HuH-7.5 (cell line): ENCODE data around the gene SLC19A2.

Experiments
- DNase-seq: peaks from one replicate; pipeline ENCODE4 v3.0.0; 2011; ENCODE audit warnings: low spot score

SLC19A2 gene

DNA sequence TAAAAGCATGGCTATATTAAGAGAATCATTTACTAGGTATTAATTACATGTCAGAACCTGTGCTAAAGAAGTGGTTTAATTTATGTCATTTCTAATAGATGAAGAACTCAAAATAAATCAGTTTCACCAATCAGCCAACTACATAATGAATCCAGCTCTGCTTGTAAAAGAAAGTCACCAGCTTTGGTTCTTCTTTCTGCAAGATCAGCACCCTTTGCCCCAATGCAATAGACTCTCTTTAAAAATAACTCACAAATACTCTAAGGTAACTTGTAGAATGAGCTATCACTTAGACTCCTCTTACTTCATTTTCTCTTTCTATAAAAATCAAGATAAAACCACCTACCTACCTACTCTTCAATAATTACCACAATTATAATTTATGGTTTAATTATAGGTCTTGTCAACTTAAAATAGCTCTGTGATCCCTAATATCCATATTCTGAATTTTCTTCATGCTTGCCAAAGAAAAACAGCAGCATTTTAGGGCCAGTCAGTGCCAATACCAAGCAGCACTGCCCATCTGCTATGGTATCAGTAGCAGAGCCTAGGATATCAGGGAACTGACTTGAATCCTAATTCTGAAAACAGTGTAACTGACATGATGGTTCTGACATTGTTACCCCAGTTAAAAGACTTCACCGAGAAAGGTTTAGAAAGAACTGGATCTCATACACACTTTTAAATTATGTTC, 11.3 kb downstream of the SLC19A2 start:
- DNase-seq: no peak

GRCh38 chr1:169473347-169473746, 12.4 kb downstream of the SLC19A2 start:
- no peak for DNase-seq

DNA sequence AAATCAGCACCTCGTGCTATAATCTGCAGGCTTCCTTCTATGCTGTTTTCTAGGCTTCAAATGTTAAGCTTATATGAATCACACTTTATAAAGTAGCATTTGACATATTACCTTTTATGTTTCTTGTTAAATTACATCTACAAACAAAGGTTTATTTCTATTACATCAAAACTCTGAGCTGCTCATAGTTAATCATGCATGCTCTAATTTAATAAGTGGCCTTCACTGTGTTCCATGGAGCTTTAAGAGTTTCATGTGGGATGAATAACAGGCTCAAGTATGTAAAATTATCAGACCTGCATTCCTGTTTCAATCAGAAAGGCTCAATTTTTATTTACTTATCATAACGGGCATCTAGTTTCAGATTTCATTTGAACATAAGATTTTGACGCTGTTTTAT, 13.0 kb downstream of the SLC19A2 start:
- no peak for DNase-seq

DNA sequence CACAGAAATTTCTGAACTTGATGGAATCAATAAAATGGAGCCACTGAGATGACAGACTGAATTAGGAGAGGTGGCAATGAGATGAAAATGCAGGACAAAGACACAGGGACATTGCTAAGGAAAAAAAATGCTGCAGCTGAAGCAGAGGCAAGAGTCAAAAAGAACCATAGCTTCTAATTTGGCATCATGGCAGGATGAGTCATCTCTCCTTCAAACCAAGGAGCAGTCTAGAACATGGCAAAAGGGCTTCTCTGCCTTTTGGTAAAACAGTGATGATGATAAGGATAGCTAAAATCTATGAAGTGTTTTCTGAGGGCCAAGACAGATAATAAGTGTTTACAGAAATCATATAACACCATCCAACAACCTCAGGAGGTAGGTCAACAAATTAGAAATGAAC, 16.8 kb downstream of the SLC19A2 start:
- no peak for DNase-seq

DNA sequence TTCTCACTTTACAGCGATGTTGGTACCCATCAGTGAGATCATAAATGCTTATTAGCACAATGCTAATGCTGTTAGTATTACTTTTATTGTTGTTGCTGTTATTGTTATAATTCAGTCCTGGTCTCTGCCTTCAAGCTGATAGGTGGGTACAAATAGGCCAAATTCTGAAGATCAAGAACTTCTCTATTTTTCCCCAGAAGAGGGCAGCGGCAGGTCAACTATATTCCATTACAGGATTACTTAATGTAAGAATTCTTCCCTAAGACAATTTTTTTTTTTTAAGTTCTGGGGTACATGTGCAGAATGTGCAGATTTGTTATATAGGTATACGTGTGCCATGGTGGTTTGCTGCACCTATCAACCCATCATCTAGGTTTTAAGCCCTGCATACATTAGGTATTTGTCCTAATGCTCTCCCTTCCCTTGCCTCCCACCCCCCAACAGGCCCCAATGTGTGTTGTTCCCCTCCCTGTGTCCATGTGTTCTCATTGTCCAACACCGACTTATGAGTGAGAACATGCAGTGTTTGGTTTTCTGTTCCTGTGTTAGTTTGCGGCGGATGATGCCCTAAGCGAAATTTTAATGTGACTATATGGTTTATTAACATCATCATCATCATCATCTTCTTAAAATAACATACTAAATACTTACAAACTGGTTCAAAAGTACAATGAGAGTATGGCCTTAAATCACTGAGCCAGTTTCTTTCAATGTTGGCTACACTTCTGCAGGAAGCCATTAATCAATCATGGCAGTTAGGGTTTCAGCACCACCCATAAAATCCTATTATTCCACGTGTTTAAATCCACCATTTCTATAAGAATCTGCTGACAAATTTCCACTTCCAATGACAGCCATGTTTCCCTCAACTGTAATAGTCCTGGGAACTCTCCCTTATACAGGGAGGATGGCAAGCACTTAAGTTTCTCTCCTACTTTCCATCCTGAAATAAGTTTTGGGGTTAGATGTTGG, 19.2 kb downstream of the SLC19A2 start:
- no peak for DNase-seq

- DNase-seq: no peak
Measured at GRCh38 chr1:169465281-169465680, 20.5 kb downstream of the SLC19A2 start.

DNA sequence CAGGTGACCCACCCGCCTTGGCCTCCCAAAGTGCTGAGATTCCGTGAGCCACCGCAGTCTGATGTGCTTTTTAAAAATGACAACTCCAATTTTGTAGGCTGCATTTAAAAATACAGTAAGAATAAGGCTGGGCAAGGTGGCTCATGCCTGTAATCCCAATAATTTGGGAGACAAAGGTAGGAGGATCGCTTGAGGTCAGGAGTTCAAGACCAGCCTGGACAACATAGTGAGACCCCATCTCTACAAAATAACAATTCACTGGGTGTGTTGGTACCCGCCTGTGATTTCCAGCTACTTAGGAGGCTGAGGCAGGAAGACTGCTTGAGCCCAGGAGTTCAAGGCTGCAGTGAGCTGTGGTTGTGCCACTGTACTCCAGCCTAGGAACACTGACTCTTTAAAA, 23.4 kb downstream of the SLC19A2 start:
- no peak for DNase-seq

DNA sequence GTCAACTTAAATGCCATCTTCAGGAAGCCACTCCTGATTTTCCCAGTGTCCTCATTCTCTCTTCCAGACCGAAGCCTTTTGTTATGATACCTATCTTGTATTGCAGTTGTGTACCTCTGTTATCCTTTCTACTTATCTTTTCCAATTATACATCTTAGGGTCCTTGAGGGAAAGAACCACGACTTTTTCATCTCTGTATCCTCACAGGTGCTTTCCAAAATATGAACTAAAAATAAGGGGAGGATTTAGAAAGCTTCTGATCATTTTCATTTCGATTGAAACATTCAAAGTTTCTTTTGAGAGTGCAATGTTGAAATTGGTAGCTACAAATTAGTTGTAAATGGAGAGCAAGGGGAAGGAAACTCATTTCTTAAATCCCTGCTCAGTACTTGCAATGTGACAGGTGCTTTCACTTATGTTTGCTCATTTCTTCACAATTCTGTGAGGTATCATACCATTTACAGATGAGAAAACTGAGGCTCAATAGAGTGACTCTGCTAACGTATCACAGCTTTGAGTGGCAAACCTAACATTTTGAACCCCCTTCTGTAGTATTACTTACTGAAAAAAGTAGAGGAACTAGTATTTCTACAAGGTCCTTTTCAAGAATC, 24.2 kb downstream of the SLC19A2 start:
- no peak for DNase-seq

DNA sequence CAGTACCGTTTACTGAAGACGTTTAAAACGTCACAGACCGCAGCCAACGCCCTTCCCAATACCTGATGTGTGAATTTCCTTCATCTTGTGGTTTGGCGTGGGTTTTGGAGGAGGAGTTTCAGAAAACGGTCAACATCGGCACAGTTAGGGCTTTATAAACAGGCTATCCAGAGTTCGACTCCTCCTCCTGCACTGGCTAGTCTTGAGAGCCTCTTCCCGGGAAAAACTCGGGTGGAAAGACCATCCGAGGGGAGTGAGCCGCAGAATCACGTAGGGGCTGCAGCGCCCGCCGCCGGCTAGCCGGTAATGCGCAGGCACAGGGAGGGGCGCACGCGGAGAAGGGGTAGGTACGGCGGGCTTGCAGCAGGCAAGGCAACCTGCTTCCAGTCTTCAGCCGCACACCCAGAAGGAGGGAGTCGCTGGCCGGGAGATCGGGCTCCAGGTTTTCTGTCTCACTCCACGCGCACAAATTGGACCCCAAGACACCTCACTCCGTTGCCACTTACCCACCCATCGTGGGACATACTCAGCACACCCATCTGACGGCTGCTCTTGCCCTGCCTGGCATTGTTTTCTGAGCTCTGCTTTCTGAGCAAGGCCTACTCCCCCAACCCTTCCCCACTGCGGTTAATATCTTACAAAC, 25.4 kb downstream of the SLC19A2 start:
- no peak for DNase-seq

DNA sequence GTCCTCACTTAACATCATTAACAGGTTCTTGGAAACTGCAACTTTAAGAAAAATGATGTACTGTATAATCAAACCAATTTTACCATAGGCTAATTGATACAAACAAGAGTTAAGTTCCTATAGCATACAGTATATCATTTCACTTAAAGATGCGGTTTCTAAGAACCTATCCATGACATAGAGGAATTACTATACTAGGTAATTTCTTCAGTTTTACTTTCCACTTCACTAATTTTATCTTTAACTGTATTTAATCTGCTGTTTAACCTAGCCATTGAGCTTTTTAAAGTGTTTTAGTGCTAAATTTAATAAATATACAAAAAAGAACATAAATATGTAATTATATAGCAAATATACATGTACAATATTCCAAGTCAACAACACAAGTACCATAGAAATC, 28.3 kb downstream of the SLC19A2 start:
- DNase-seq: no peak

DNA sequence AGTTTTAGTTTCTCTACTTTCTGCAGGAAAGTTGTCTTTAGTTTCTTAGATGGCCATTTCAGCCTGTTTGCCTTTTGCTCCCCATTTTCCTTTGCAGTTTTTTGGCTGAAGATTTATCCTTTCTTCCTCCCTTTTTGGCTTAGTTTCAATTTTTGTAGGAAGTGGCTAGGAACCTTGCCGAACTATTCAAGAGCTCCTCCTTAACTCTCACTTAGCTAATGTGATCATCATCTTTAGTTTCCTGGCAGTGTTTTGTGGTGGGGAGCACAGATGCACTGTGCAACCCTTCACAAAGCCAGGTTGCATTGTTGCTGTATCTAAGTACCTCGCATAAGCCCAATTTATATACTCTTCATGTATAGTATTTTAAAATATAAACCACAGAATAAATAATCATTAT, 29.7 kb downstream of the SLC19A2 start:
- no peak for DNase-seq

GRCh38 chr1:169452921-169453320, 32.8 kb downstream of the SLC19A2 start:
- no peak for DNase-seq

DNA sequence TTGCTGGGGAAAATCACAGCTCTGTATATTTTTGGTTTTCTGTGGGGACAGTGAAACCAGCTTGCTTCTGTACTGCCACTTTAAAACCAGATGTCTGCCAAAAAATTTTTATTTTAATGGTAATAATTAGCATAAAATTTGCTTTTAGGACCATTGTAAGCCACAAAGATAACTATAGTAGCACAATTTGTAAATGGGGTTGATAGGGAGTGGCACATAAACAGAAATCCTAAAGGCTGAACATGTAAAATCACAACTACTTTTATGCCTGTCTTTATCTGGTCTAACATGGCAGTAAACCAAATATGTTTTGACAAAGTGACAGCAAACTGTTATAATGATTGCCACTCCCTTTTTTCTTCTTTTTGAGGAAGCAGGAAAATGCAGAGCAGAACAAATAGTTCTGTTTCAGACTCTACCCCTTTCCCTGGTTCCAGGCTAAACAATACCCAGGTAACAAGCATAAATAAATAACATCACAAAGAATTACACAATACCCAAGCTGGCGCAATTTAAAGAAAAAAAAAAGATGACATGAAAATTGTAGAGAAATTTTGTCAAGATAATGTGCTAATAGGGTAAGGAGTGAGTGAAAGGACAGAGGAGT, 34.4 kb downstream of the SLC19A2 start:
- no peak for DNase-seq

GRCh38 chr1:169443923-169444322, 41.8 kb downstream of the SLC19A2 start:
- no peak for DNase-seq

GRCh38 chr1:169427081-169427641, 58.6 kb downstream of the SLC19A2 start, which contains the start of gene CCDC181:
CCDC181 (minus strand) TSS chr1:169427474; CDS start chr1:169424927, 2,547 bp downstream.
- peak; percentile 19 for DNase-seq

DNA sequence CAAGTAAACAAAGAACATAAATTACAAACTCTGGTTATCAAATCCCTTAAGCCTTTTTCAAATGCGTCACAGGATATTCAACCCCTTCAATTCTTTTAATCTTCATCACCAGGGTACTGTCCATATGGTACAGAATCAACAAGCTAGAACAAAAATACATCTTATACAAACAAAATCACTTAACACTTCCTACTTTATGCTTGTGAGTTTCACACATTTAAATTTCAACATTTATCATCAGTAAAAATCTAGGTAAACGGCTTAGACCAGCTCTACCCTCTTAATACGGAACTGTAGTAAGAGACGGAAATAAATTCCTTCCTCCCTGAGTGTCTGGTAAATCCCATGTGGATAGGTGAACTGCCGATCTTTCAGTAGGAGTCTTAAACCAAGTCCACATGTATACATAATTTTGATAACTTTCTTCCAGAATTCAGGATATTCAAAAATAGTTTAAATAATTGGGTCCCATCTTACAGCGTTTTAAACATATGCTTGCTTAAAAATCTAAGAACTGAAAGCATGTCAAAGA, 59.5 kb downstream of the SLC19A2 start:
- DNase-seq: no peak

GRCh38 chr1:169421309-169421708, 64.4 kb downstream of the SLC19A2 start:
- DNase-seq: no peak

- no peak for DNase-seq
Measured at GRCh38 chr1:169414952-169415351, 70.8 kb downstream of the SLC19A2 start.
